ENCODE data around the gene TANK.

TANK gene

DNA sequence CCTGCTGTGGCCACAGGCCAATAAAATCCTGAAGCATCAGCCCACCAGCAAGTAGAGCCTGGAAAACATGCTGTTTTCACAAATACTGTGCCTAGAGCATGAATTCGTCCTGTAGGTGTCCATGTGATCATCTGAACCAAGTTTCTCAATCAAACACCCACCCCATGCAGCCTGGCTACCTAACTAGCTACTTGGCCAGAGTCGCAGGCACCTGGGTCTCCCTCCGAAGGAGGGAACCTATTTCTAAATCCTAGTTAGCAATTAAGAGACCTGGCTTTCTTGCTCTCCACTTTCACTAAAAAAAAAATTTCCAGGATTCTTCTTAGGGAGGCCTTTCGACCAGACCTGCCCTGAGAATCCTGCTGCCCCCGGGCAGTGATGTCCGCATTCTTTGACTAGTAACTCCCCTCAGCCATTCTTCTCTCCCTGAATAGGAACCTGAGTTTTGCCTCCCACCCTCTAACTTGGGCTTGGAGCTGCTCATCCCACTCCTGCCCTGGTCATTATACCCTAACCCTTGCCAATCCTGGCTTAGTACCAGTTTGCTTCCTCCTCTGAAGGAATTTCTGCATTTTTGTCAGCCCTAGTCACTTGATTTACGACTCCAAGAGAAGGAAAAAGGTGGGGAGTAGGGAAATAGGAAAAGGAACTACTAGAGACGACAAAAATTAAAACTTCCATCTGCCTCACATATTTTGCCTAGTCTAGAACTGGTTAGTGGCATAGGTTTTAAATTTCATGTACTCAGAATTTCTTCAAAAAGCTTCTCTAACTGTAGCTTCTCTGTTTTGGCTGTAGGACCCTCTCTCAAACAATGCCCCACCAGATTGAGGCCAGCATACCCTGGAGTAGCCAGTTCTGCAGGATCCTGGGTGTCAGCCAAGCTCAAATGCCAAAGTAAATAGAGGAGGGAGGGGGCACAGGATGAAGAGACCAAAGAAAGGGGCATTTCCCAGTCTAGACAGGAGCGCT is 25.4 kb upstream of the TANK start:
- peak; percentile 16 for DNase-seq

DNA sequence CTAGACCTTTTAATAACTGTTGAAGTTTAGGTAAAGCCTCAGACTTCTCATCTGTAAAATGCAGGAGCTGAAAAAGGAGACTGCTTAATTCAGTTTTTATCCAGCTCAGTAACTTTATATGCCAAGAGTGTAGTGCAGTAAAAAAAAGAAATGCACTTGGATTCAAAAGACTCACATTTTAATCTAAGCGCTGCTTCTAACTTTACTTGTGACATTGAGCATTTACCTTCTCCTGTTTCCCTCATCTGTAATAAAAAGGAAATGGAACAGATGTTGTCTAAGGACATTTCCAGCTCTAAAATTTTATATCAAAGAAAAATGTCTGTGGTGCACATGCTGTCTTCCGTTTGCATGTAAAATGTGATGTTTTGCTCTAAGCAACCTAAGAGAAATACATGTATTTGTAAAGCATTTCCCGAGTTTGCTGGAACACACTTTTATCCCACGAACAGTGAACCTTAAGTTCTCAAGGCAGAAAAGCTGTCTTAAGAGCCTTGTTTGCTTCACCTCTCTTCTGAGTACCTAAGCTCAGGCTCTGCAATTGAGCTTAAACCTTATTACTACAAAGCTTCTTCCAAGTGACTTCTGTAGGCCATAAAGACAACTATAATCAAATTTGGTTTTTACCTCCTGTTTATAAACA is 24.2 kb upstream of the TANK start:
- DNase-seq: no peak

DNA sequence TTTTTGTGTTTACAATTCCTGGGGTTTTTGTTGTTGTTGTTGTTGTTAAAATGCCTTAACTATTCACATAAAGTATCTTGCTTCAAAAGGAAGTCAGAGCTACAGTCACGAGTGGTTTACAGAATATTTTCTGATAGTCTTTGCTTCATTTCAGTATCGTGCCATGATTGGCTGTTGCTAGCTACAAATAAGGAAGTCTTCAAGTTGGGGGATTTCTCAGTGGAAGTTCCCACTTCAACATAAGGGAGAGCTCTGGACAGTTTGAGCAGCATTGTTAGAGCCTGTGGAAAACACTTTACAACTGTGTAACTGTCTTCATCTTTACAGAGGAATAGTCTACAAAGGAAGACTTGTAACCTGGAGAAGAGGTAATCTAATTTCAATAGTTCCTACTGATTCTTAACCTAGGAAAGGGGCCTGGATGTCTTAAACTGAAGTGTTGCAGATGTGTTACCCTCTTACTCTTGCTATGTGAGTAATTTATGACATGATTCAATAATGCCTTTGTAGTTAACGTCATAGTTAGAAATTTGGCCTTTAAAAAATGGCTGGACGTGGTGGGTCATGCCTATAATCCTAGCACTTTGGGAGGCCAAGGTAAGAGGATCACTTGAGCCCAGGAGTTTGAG is 23.4 kb upstream of the TANK start:
- DNase-seq: no peak

DNA sequence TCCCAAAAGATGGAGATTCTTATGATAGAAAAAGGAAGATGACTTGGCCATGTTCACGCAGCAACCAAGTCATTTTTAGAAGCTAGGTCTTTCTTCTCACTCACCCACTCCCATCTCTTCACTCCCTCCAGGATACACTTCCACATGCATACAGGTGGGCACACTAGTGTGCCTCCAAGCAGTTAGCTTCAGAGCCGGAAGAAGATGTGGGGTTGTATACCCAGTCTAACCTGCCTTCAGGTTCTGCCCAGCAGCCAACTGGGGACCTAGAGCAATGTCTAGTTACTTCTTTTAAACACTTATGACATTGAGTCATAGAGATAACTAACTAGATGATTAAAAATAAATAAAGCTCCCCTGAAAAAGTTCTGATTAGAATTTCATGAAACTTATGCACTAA is 21.8 kb upstream of the TANK start:
- DNase-seq: no peak

DNA sequence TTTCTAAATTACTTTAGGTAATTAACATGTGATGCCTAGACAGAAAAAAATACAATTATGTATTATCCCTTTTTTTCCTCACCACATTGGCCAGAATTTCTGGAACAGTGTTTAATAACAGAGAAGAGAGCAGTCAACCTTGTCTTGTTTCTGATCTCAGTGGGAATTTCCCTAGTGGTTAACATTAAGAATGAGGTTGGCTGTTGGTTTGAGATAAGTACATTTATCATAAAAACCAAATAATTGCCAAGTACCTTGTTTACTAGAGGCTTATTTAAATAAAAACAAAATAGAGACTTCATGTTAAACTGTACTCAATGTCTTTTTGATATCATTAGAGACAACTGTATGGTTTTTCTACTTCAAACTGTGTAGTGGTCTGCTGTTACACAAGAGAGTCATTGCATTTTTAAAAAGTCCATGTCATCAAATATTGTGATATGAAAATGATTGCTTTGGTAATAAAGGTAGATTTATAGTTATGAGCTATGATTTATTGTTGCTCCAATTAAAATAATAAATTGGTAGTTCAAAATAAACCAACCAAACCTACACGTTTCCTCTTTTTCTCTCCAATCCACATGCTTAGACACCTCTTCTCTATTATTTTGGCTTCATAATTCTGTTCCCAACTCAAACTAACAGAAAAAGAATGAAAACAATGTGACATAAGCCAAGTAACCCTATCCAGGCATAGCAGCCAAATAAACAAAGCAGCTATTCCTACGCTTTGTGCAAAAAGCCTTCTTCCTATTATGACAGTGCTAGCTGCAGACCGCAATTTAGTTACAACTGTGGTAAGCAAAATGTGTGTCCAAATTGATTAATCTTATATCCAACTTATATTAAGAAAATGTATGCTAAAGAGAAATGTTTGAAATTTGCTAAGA is 20.9 kb upstream of the TANK start:
- no peak for DNase-seq

DNA sequence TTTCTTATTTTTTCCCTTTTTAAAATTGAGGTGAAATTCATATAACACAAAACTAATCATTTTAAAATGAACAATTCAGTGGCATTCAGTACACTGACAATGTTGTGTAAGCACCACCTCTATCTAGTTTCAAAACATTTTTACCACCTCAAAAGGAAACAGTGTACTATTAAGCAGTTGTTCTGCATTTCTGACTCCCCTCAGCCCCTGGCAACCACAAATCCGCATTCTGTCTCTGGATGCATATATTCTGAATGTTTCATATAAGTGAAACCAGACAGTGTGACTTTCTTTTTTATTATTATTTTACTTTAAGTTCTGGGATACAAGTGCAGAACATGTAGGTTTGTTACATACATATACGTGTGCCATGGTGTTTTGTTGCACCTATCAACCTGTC is 19.2 kb upstream of the TANK start:
- DNase-seq: no peak

DNA sequence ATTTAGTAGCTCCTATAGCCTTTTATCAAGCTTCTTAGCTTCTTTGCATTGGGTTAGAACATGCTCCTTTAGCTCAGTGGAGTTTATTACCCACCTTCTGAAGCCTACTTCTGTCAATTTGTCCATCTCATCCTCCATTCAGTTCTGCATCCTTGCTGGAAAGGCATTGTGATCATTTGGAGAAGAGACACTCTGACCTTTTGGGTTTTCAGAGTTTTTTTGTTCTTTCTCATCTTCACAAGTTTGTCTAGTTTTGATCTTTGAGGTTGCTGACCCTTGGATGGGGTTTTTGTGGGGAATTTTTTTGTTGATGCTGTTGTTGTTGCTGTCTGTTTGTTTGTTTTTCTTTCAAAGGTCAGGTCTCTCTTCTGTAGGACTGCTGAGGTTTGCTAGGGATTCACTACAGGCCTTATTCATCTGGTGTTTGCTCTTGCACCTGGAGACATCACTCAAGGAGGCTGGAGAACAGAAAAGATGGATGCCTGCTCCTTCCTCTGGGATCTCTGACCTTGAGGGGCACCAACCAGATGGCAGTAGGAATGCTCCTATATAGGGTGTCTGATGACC is 13.9 kb upstream of the TANK start:
- no peak for DNase-seq

DNA sequence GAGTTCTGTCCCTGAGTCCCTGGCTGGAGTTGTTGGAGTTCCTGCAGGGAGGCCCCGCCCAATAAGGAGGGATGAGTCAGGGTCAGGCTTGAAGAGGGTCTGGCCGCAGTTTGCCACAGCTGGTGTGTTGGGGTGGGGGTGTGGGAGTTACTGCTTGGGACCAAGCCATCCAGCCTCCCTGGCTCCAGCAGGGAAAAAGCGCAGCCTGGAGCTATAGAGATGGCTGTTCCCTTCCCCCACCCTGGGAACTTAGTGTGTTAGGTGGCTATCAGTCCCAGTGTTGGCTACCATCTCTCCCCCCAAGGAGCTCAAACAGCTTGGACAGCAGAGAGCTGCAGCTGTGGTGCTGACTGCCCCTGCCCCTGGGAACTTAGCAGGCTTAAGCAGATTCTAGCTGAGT is 13.2 kb upstream of the TANK start:
- DNase-seq: no peak

DNA sequence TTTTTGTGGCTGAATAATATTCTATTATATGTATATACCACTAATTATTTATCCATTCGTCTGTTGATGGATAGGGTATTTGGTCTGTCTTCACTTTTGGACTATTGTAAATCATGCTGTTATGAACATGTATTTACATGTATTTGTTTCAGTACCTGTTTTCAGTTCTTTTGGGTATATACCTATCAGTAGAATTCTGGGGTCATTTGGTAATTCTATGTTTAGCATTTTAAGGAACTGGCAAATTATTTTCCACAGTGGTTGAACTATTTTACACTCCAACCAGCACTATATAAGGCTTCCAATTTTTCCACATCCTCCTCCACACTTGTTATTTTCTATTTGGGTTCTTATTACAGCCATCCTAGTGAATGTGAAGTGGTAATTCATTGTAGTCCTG is 12.4 kb upstream of the TANK start:
- no peak for DNase-seq

DNA sequence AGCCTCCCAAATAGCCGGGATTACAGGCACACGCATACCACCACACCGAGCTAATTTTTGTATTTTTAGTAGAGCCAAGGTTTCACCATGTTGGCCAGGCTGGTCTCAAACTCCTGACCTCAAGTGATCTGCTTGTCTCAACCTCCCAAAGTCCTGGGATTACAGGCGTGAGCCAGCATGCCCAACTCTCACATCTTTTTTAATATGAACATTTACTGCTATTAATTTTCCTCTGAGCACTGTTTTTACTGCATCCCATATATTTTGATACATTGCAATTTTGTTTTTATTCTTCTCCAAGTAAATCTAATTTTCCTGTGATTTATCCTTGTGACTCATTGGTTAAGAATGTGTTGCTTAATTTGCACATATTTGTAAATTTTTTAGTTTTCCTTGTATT is 9.5 kb upstream of the TANK start:
- DNase-seq: no peak

DNA sequence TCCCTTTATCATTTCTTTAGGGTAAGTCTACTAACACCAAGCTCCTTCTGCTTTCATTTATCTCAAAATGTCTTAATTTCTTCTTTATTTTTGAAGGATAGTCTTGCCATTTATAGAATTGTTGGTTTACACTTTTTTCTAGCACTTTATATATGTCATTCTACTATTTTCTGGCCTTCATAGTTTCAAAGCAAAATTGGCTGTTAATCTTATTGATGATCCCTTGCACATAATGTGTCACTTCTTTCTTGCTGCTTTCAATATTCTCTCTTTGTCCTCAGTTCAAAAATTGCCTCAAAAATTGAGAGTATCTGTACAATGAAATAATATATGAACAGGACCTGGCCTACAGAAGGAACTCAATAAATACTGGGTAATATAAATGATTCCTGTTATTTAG is 7.9 kb upstream of the TANK start:
- DNase-seq: no peak

DNA sequence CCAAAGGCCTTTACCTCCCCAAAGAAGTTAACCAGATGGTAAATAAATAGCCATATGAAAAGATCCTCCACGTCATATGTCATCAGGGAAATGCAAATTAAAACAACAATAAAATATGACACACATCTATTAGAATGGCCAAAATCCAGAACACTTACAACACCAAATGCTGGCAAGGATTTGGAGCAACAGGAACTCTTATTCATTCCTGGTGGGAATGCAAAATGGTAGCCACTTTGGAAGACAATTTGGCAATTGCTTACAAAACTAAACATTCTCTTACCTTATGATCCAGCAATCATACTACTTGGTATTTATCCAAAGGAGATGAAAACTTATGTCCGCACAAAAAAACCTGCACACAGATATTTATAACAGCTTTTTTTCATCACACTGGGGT is 1.3 kb upstream of the TANK start:
- no peak for DNase-seq

DNA sequence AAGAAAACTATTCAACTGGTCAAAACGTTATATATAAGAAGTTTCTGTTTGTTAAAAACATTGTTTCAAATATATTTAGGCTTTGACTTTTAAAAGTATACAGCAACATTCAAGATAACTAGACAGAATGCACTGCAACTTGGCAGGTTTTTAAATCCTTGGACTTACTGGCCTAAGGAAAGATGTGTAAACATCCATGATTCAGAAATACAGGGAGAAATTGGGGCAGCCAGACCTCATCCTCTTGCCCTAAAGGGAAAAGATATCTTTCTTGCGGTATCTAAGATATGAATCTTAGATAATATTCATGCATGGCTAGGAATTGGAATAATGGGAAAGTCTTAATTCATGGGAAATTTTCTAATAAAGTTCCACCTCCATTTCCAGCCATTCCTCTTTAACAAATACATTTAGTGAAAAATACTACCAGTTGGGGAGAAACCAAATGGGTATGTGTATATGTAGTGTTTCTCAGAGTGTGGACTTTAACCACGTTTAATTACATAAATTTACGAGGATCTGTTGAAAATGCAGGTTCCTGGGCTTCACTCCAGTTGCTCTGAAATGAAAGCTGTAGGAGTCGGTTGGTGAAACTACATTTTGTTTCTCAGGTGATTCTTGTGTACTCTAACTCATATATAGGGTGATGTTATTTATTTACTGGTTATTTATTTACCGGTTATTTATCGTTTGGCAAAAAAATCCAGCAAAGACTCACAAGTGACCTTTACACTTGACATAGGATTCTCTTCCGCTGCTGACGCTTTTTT is 587 bp upstream of the TANK start:
- no peak for DNase-seq

DNA sequence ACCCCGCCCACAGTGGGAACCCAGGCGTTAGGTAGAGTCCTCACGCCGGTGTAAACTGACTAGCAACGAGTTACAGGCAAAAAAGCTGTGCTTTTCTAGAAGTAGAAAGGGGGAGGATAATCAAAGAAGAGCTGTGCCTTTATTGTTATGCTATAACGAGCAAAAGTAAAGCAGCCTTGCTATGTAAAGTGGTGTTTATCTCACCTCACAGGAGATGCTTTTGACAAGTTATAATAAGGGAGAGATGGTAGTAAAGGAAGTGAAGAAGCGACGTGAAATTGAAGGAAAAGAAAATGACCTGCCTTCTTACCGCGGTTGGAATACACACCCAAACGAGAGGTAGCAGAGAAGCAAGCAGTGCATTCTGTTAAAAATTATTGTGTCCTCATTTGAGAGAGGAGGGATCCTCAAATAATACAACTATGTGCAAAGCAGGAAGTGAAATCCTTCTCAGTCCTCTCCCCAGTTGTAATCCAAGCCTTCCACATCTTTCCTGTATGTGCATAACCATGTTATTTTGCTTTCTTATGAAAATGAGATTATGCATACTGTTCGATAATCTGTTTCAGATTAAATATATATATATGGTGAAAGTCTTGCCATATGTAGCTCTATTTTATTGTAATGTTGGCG is 962 bp downstream of the TANK start:
- no peak for DNase-seq

DNA sequence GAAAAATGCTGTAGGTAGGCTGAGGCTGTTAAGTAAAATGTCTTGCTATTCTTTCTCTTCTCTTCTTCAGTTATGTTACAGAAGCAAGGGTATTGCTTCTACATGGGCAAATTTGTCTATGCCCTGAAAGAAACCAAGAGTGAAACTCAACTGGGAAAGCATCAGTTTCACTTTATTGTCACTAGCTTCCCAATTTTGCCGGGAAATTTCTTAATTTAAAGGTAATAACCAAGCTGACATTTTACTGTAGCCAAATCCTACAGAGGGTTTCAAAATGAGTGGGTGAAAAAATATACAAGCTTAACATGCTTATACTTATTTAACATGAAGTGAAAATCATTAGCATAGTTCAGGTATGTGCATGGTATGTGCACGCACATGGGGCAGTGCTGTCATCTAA is 3.2 kb downstream of the TANK start:
- DNase-seq: no peak

DNA sequence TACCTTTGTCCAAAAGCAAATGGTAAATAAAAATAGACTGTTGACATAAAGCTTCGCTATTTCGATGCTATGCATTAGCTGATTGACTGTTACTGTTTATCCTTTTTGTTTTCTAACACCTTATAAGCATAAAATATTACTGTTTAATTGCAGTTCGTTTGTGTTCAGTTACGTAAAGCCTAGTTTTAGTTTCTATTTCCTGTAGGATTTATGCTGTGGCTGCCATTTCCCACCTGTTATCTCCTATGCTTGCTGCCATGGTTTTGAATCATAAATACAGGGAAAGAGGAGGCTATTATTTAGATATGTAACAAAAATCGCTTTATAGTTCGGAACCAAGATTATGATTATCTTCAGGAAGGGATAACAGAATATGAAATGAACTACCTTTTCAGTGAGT is 3.9 kb downstream of the TANK start:
- DNase-seq: no peak

DNA sequence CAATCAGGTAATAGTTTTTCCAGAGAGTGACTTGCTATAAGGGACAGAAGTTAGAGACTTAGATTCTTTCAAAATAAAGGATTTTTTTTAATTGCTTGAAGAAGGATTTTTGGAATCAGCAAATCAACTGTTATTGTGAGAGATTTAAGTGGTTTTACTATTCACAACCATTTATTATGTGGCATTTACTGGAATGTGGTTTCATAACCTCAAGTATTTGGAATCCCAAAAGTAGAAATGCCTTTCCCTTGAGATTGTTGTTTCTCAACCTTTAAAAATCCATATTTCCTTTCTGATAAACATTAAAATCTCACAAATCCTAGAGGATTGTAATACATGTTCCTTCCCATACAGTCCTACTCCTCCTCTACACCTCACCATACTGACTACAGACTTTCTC is 5.0 kb downstream of the TANK start:
- no peak for DNase-seq

DNA sequence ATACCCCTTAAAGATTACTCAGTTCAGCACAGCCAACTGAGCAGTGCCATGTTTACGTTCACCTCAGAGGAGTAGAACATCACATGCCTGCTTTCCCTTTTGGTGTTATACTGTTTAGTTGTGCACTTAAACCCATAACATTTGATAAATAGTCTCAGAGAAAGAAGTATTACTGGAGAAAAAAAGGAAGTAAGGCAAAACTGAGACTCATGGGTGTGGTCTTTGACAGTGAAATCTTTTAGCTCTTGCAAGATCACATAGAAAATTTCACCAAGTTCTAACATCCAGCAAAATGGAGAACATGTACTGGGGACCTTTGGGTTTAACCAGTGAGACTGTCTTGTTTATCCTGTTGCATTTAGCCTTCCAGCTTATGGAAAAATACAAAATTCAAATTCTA is 5.6 kb downstream of the TANK start:
- no peak for DNase-seq

DNA sequence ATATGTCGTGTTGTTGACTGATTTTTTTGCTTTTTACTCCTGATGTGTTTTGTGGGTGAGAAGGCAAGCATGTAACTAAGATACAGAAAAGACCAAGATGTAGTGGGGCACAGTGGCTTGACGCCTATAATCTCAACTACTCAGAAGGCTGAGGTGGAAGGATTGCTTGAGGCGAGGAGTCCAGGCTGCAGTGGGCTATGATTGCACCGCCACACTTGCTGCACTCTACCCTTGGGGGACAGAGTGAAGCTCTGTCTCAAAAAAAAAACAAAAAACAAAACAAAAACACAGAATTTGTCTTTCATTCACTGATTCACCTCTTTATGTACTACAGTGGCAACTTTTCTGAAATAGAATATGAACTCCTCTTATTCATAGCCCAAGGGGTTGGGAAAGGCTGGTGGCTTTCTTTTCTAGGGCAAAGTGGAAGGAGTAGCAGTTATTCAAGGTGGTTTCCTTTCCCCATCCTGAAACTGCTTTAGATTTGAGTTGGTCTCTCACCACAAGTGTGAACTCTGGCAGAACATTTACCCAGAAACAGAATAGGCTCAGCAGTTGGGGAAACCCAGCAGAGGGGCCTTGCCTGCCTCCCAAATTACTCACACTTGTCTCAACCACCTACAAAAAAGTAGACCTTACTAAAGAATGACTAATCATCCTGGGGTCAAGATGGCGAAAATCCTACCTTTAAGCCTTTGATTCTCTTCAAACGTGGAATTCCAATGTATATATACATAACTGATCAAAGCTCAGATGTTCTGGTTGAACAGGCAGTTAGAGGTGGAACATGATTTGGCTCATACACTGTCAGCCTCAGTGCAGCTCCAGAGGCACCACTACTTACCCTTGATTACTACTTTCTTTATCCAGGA is 6.5 kb downstream of the TANK start:
- no peak for DNase-seq

DNA sequence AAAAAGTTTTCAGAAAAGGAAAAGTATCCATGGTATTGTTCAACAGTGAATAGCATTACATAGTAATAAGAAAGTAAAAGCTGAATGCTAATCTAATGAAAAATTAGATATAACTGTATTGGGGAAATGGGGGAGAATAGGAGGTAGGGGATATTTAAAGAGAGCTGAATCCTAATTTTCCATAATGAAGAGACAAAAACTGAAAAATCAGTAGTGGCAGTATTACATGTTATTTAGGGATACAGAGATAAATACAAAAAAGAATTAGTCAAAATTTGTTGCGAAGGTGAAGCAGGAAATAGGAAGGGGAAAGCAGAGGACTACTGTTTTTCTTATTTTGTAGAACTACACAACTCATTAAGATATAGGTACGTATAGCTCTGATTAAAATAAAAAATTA is 9.1 kb downstream of the TANK start:
- DNase-seq: no peak
